Neural crest cell (in vitro differentiated cells): ENCODE measurements around the gene TMEM61. TPM values are rescaled to one million over a fixed set of nuclear protein-coding genes. Genes with fewer than 3 reads are reported as not detected.

Experiments used
- DNase-seq: peaks from one replicate; pipeline ENCODE4 v3.0.0; 2021; ENCODE audit warnings: low read depth, mixed read lengths, low spot score
- H3K27ac Mint-ChIP-seq: one replicate; pipeline ENCODE4 v1.8.0; 2021; ENCODE audit warnings: mild to moderate bottlenecking, mixed read lengths; ENCODE audit not compliant: unreplicated experiment
- H3K27me3 Mint-ChIP-seq: 2 replicates; pipeline ENCODE4 v1.8.0; 2021; ENCODE audit warnings: low read depth, mild to moderate bottlenecking, mixed read lengths
- H3K36me3 Mint-ChIP-seq: 2 replicates; pipeline ENCODE4 v1.8.0; 2021; ENCODE audit warnings: low read depth, mild to moderate bottlenecking, mixed read lengths
- H3K4me1 Mint-ChIP-seq: 2 replicates; pipeline ENCODE4 v1.8.0; 2021; ENCODE audit warnings: mixed read lengths
- H3K4me3 Mint-ChIP-seq: one replicate; pipeline ENCODE4 v1.8.0; 2021; ENCODE audit warnings: mild to moderate bottlenecking, mixed read lengths
- H3K9me3 Mint-ChIP-seq: 2 replicates; pipeline ENCODE4 v1.8.0; 2021; ENCODE audit warnings: mixed read lengths
- total RNA-seq: library from RNA; stranded (reverse); gene quantifications from 2 replicates; pipeline ENCODE4 v1.2.1, GENCODE V29; 2021
- TF ChIP-seq, protein P1 (sequence below): fragments of 200-600 bp; sonication (generic); conservative IDR thresholded peaks from 2 replicates; pipeline ENCODE4 v1.5.0; 2021; ENCODE audit warnings: antibody characterized with exemption, mild to moderate bottlenecking

The TMEM61 gene
- total RNA-seq, 1 donor from 2014 or later, result not detected

DNA sequence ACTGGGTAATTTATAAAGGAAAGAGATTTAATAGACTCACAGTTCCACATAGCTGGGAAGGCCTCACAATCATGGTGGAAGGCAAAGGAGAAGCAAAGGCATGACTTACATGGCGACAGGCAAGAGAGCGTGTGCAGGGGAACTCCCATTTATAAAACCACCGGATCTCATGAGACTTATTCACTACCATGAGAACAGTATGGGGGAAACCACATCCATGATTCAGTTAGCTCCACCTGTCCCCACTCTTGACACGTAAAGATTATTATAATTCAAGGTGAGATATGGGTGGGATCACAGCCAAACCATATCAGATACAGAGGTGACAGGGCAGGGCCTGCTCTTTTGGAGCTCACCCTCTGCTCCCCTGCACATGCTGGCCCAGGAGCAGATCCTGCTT lies 31.4 kb upstream of the TMEM61 start:
- H3K36me3 Mint-ChIP-seq, result no peaks in the 10 kb centered on the region
- H3K4me3 Mint-ChIP-seq, result no peak overlapping the region
- DNase-seq, result no peak
- no peaks in the 10 kb centered on the region for H3K9me3 Mint-ChIP-seq
- TF ChIP-seq, protein P1, sequence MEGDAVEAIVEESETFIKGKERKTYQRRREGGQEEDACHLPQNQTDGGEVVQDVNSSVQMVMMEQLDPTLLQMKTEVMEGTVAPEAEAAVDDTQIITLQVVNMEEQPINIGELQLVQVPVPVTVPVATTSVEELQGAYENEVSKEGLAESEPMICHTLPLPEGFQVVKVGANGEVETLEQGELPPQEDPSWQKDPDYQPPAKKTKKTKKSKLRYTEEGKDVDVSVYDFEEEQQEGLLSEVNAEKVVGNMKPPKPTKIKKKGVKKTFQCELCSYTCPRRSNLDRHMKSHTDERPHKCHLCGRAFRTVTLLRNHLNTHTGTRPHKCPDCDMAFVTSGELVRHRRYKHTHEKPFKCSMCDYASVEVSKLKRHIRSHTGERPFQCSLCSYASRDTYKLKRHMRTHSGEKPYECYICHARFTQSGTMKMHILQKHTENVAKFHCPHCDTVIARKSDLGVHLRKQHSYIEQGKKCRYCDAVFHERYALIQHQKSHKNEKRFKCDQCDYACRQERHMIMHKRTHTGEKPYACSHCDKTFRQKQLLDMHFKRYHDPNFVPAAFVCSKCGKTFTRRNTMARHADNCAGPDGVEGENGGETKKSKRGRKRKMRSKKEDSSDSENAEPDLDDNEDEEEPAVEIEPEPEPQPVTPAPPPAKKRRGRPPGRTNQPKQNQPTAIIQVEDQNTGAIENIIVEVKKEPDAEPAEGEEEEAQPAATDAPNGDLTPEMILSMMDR, result no peak
- H3K27me3 Mint-ChIP-seq, result peaks cover 4% of the 10 kb centered on the region
- H3K4me1 Mint-ChIP-seq, result peaks cover 16% of the 10 kb centered on the region
- no peak overlapping the region for H3K27ac Mint-ChIP-seq

DNA sequence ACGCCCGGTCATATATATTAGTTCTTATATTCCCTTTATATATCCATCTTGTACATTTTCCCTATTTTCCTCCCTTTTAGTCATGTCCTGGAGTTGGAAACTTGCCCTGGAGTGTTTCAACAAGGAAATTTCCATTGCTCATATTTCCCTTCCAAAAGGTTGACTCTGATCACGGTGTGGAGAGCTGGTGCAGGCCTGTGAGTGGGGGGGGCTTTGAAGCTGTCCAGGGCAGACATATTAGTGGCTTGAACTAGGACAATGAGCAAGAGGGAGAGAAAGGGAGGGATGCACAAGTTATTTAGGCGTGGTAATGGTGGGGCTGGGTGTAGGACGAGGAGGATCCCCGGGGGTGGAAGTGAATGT lies 30.4 kb upstream of the TMEM61 start:
- Mint-ChIP-seq H3K9me3 (peaks cover 3% of the 10 kb centered on the region), H3K4me1 (peaks cover 15% of the 10 kb centered on the region), H3K27me3 (peaks cover 4% of the 10 kb centered on the region), H3K36me3 (peaks cover 3% of the 10 kb centered on the region), H3K27ac (peak overlapping the region; percentile 68), H3K4me3 (no peak overlapping the region)
- no peak for DNase-seq
- TF ChIP-seq, protein P1, result no peak

DNA sequence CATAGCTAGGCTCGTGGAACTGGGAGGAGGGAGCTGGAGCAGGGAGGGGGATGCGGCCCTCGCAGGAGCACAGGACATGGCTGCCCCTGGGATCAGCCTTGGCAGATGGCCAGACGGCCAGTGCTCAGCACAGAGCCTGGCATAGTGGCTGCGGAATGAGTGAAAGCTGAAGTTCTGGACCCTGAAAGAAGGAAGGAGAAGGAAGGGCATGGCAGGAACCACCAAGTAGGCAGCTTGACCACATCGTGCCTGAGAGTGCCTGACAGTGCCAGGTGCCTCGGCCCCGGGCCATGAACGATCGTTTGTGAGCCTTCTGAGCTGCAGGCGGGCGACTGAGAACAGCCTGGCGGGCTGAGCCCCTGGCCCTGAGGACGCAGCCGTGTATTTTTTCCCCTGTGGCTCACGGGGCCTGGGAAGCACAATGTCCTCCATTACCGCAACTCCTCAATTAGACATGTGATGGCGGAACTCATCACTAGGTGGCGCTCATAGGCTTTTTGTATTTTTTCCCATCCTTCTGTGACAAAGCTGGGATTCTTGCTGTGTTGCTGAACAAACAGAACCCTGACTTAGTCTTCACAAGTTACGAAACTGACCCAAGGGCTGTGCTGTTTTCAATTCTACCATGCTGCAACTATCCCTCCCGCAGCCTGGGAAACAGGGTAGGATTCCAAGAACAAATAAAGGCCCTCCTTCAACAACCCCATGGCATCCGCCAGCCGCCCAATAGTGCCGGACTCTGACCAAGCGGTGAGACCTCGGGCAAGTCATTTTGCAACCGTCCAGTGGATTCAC lies 29.9 kb upstream of the TMEM61 start:
- Mint-ChIP-seq H3K4me1 (peaks cover 12% of the 10 kb centered on the region), H3K9me3 (peaks cover 5% of the 10 kb centered on the region), H3K27ac (peak overlapping the region; percentile 53), H3K27me3 (peaks cover 4% of the 10 kb centered on the region), H3K4me3 (no peak overlapping the region), H3K36me3 (peaks cover 3% of the 10 kb centered on the region)
- TF ChIP-seq, protein P1, result peak; percentile 83
- DNase-seq, result peak; percentile 88

DNA sequence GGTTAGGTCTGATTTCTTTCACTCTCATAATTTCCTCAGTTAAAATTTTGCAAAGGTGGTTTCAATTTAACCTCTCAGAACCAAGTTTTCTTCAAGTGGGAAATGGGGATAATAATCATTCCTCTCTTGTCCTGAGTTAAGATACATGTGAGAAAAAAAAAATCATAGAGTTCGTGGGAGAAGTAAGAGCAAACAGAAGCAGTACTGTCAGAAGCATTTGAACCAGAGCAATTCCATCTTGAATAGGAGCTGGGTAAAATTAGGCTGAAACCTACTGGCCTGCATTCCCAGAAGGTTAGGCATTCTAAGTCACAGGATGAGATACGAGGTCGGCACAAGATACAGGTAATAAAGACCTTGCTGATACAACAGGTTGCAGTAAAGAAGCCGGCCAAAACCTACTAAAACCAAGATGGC lies 28.6 kb upstream of the TMEM61 start:
- Mint-ChIP-seq H3K4me1 (peaks cover 12% of the 10 kb centered on the region), H3K9me3 (peaks cover 6% of the 10 kb centered on the region), H3K27me3 (peaks cover 2% of the 10 kb centered on the region), H3K36me3 (peaks cover 3% of the 10 kb centered on the region), H3K27ac (no peak overlapping the region), H3K4me3 (no peak overlapping the region)
- TF ChIP-seq, protein P1, result no peak
- DNase-seq, result no peak

DNA sequence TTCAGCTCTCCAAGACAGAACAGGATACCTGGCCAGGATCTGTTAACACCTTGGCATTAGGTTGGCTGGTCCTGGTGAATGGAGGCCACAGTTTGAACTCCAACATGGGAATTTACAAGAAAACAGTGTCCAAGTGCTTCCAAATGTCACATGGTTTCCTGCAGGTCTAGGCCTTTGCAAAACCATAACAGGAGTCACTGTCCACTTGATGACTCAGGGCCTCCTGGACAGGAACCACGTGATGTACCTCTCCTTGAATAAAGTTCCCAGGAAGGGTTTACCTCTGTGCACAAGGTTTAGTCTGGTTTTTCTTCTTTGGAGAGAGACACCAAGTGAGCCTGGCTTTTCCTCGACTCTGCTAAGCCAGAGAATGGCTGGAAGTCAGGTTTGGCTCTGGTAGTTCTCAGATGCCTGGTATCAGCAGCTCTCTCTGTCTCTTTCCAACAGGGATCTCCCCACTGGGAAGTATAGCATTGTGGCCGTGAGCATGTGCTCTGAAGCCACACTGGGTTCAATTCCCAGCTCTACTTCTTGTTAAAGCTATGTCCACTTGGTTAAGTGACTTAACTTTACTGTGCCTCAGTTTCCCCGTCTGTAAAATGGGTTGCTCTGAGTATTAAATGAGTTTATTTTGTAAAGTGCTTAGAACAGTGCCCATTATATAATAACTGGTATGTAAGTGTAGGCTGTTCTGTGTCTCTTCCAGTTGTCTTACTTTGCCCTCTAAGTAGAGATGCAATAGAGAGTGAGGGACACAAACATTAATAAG lies 27.3 kb upstream of the TMEM61 start:
- H3K4me3 Mint-ChIP-seq, result no peak overlapping the region
- DNase-seq, result no peak
- H3K27me3 Mint-ChIP-seq, result no peaks in the 10 kb centered on the region
- H3K27ac Mint-ChIP-seq, result no peak overlapping the region
- peaks cover 3% of the 10 kb centered on the region for H3K36me3 Mint-ChIP-seq
- H3K9me3 Mint-ChIP-seq, result peaks cover 14% of the 10 kb centered on the region
- TF ChIP-seq, protein P1, result no peak
- H3K4me1 Mint-ChIP-seq, result peaks cover 12% of the 10 kb centered on the region
